ENCODE data around the gene HSPBP1. TPM values are rescaled to one million over a fixed set of nuclear protein-coding genes. Genes with fewer than 3 reads are reported as not detected.
A peak's percentile ranks its signal among the peaks of the same experiment; 100 is the strongest.

Gene HSPBP1
- total RNA-seq, 1 donor from 2014 or later = 29.1 TPM

- TF ChIP-seq CTCF (IDR thresholded peaks at IDR 0.05; ENCODE audit: unreplicated experiment) = no peak
- no peak overlapping the region for H3K27ac Mint-ChIP-seq
- H3K9me3 Mint-ChIP-seq = no peaks in the 10 kb centered on the region
- no peak for DNase-seq (ENCODE audit: low spot score in 2 of 2, unreplicated experiment in 2 of 2)
- H3K4me3 Mint-ChIP-seq = no peak overlapping the region
- H3K27me3 Mint-ChIP-seq (ENCODE audit: low read depth) = no peaks in the 10 kb centered on the region
- peaks cover 6% of the 10 kb centered on the region for H3K4me1 Mint-ChIP-seq
- H3K36me3 Mint-ChIP-seq = no peaks in the 10 kb centered on the region
Measured at GRCh38 chr19:55321466-55322137, 41.7 kb upstream of the HSPBP1 start.

GRCh38 chr19:55320844-55321419, 41.0 kb upstream of the HSPBP1 start:
- no peaks in the 10 kb centered on the region for H3K27me3 Mint-ChIP-seq (ENCODE audit: low read depth)
- no peak for DNase-seq (ENCODE audit: low spot score in 2 of 2, unreplicated experiment in 2 of 2)
- H3K27ac Mint-ChIP-seq = no peak overlapping the region
- TF ChIP-seq CTCF (IDR thresholded peaks at IDR 0.05; ENCODE audit: unreplicated experiment) = no peak
- H3K9me3 Mint-ChIP-seq = no peaks in the 10 kb centered on the region
- H3K4me3 Mint-ChIP-seq = no peak overlapping the region
- no peaks in the 10 kb centered on the region for H3K36me3 Mint-ChIP-seq
- H3K4me1 Mint-ChIP-seq = peaks cover 6% of the 10 kb centered on the region

GRCh38 chr19:55319785-55320184, 39.9 kb upstream of the HSPBP1 start:
- DNase-seq (ENCODE audit: low spot score in 2 of 2, unreplicated experiment in 2 of 2) = peak in 1 of 2 experiments; percentile 72
- H3K4me3 Mint-ChIP-seq = peak overlapping the region; percentile 70
- H3K9me3 Mint-ChIP-seq = no peaks in the 10 kb centered on the region
- H3K27me3 Mint-ChIP-seq (ENCODE audit: low read depth) = no peaks in the 10 kb centered on the region
- peaks cover 6% of the 10 kb centered on the region for H3K4me1 Mint-ChIP-seq
- no peaks in the 10 kb centered on the region for H3K36me3 Mint-ChIP-seq
- no peak for TF ChIP-seq CTCF (IDR thresholded peaks at IDR 0.05; ENCODE audit: unreplicated experiment)
- peak overlapping the region; percentile 57 for H3K27ac Mint-ChIP-seq

- Mint-ChIP-seq H3K4me3 (no peak overlapping the region), H3K36me3 (no peaks in the 10 kb centered on the region), H3K27ac (no peak overlapping the region), H3K9me3 (no peaks in the 10 kb centered on the region), H3K27me3 (ENCODE audit: low read depth) (no peaks in the 10 kb centered on the region), H3K4me1 (peaks cover 12% of the 10 kb centered on the region)
- no peak for DNase-seq (ENCODE audit: low spot score in 2 of 2, unreplicated experiment in 2 of 2)
- TF ChIP-seq CTCF (IDR thresholded peaks at IDR 0.05; ENCODE audit: unreplicated experiment) = no peak
Measured at GRCh38 chr19:55316646-55317045, 36.7 kb upstream of the HSPBP1 start.

GRCh38 chr19:55315956-55316525, 36.1 kb upstream of the HSPBP1 start:
- Mint-ChIP-seq H3K4me1 (peaks cover 12% of the 10 kb centered on the region), H3K27me3 (ENCODE audit: low read depth) (no peaks in the 10 kb centered on the region), H3K27ac (no peak overlapping the region), H3K36me3 (no peaks in the 10 kb centered on the region), H3K9me3 (no peaks in the 10 kb centered on the region), H3K4me3 (no peak overlapping the region)
- DNase-seq (ENCODE audit: low spot score in 2 of 2, unreplicated experiment in 2 of 2) = no peak
- no peak for TF ChIP-seq CTCF (IDR thresholded peaks at IDR 0.05; ENCODE audit: unreplicated experiment)

All from mesothelial cell of epicardium (in vitro differentiated cells).